ENCODE measurements around the gene NKAIN2. TPM values are rescaled to one million over a fixed set of nuclear protein-coding genes. Genes with fewer than 3 reads are reported as not detected.

NKAIN2 gene
- total RNA-seq, 2 donors from 2014 or later, result 0.29 TPM; not detected in 1

GRCh38 chr6:123925842-123926399 is 122.3 kb downstream of the NKAIN2 start:
- 93% methylated on average over 1 of the region's 1 CpG; no CpG with 5 or more reads in 1 of the 2 experiments for WGBS, 2 experiments (ENCODE audit: insufficient coverage in 1 of 2, insufficient read length in 1 of 2)
- TF ChIP-seq CTCF (conservative IDR thresholded peaks at IDR 0.05), result no peak
- Histone ChIP-seq H3K9me3 (ENCODE audit: control insufficient read depth, low read length) (no peaks in the 10 kb centered on the region), H3K9ac (ENCODE audit: extremely low read depth, low read length, poor library complexity, severe bottlenecking) (no peak overlapping the region), H3K36me3 (ENCODE audit: control insufficient read depth, insufficient read depth, low read length) (no peaks in the 10 kb centered on the region), H3K4me3 (ENCODE audit: low read length) (no peak overlapping the region), H3K27ac (ENCODE audit: low read depth, low read length) (no peak overlapping the region), H3K4me1 (ENCODE audit: control insufficient read depth, insufficient read depth, low read length) (no peaks in the 10 kb centered on the region), H3K27me3 (ENCODE audit: control insufficient read depth, insufficient read depth, low read length, poor library complexity, severe bottlenecking) (peaks cover 18% of the 10 kb centered on the region)
- Mint-ChIP-seq H3K36me3 (ENCODE audit: low read depth) (no peaks in the 10 kb centered on the region), H3K27ac (no peak overlapping the region), H3K4me3 (no peak overlapping the region), H3K4me1 (no peaks in the 10 kb centered on the region), H3K9me3 (no peaks in the 10 kb centered on the region), H3K27me3 (ENCODE audit: insufficient read depth) (peaks cover 74% of the 10 kb centered on the region)
- DNase-seq, result no peak

GRCh38 chr6:123928529-123928928 is 124.9 kb downstream of the NKAIN2 start:
- Mint-ChIP-seq H3K27ac (no peak overlapping the region), H3K9me3 (no peaks in the 10 kb centered on the region), H3K27me3 (ENCODE audit: insufficient read depth) (peaks cover 50% of the 10 kb centered on the region), H3K4me1 (peaks cover under 1% of the 10 kb centered on the region), H3K4me3 (no peak overlapping the region), H3K36me3 (ENCODE audit: low read depth) (no peaks in the 10 kb centered on the region)
- Histone ChIP-seq H3K4me1 (ENCODE audit: control insufficient read depth, insufficient read depth, low read length) (no peaks in the 10 kb centered on the region), H3K9me3 (ENCODE audit: control insufficient read depth, low read length) (no peaks in the 10 kb centered on the region), H3K9ac (ENCODE audit: extremely low read depth, low read length, poor library complexity, severe bottlenecking) (no peak overlapping the region), H3K27ac (ENCODE audit: low read depth, low read length) (no peak overlapping the region), H3K27me3 (ENCODE audit: control insufficient read depth, insufficient read depth, low read length, poor library complexity, severe bottlenecking) (peaks cover 13% of the 10 kb centered on the region), H3K4me3 (ENCODE audit: low read length) (no peak overlapping the region), H3K36me3 (ENCODE audit: control insufficient read depth, insufficient read depth, low read length) (no peaks in the 10 kb centered on the region)
- 75% methylated on average over 1 of the region's 1 CpG; no CpG with 5 or more reads in 1 of the 2 experiments for WGBS, 2 experiments (ENCODE audit: insufficient coverage in 1 of 2, insufficient read length in 1 of 2)
- TF ChIP-seq CTCF (conservative IDR thresholded peaks at IDR 0.05), result no peak
- no peak for DNase-seq

- peaks cover 10% of the 10 kb centered on the region for H3K4me1 Mint-ChIP-seq
- Histone ChIP-seq H3K27ac (ENCODE audit: low read depth, low read length) (no peak overlapping the region), H3K27me3 (ENCODE audit: control insufficient read depth, insufficient read depth, low read length, poor library complexity, severe bottlenecking) (peaks cover 13% of the 10 kb centered on the region), H3K36me3 (ENCODE audit: control insufficient read depth, insufficient read depth, low read length) (no peaks in the 10 kb centered on the region), H3K4me1 (ENCODE audit: control insufficient read depth, insufficient read depth, low read length) (peaks cover 6% of the 10 kb centered on the region), H3K9me3 (ENCODE audit: control insufficient read depth, low read length) (no peaks in the 10 kb centered on the region), H3K4me3 (ENCODE audit: low read length) (no peak overlapping the region), H3K9ac (ENCODE audit: extremely low read depth, low read length, poor library complexity, severe bottlenecking) (no peak overlapping the region)
- peaks cover 38% of the 10 kb centered on the region for H3K27me3 Mint-ChIP-seq (ENCODE audit: insufficient read depth)
- no peak for DNase-seq
- H3K9me3 Mint-ChIP-seq, result no peaks in the 10 kb centered on the region
- WGBS, 2 experiments (ENCODE audit: insufficient coverage in 1 of 2, insufficient read length in 1 of 2), result 89% methylated on average over 3 of the region's 3 CpGs
- H3K27ac Mint-ChIP-seq, result no peak overlapping the region
- no peaks in the 10 kb centered on the region for H3K36me3 Mint-ChIP-seq (ENCODE audit: low read depth)
- no peak overlapping the region for H3K4me3 Mint-ChIP-seq
- TF ChIP-seq CTCF (conservative IDR thresholded peaks at IDR 0.05), result no peak
These were observed 128.3 kb downstream of the NKAIN2 start for GRCh38 chr6:123931928-123932327.
